H9 (cell line): ENCODE results near the gene TTC39C. TPM values are rescaled to one million over a fixed set of nuclear protein-coding genes. Genes with fewer than 3 reads are reported as not detected.

ENCODE experiments used
- DNase-seq: peaks from one replicate; pipeline ENCODE4 v3.0.0-alpha.2; 2017
- H2AFZ ChIP-seq: one replicate; pipeline ENCODE4 v1.6.1; 2013; ENCODE audit warnings: mild to moderate bottlenecking, low read length, control low read depth, moderate library complexity
- H2AK5ac ChIP-seq: 2 replicates; pipeline ENCODE4 v1.6.1; 2013; ENCODE audit warnings: low read length, control low read depth, mixed read lengths; ENCODE audit not compliant: insufficient read length
- H2BK120ac ChIP-seq: one replicate; pipeline ENCODE4 v1.6.1; 2013; ENCODE audit warnings: low read depth, mild to moderate bottlenecking, low read length, control low read depth, inconsistent platforms; ENCODE audit not compliant: poor library complexity, severe bottlenecking
- H2BK12ac ChIP-seq: 2 replicates; pipeline ENCODE4 v1.6.1; 2013; ENCODE audit warnings: low read length, control low read depth, mixed read lengths, low read depth; ENCODE audit not compliant: insufficient read length
- H2BK15ac ChIP-seq: 2 replicates; pipeline ENCODE4 v1.6.1; 2013; ENCODE audit warnings: low read depth, low read length, control low read depth
- H2BK20ac ChIP-seq: one replicate; pipeline ENCODE4 v1.6.1; 2013; ENCODE audit warnings: low read depth, mild to moderate bottlenecking, low read length, control low read depth, inconsistent platforms; ENCODE audit not compliant: poor library complexity, severe bottlenecking
- H2BK5ac ChIP-seq: 2 replicates; pipeline ENCODE4 v1.6.1; 2013; ENCODE audit warnings: low read length, control low read depth, mixed read lengths; ENCODE audit not compliant: insufficient read length
- H3K14ac ChIP-seq: 2 replicates; pipeline ENCODE4 v1.6.1; 2013; ENCODE audit warnings: low read length, control low read depth; ENCODE audit not compliant: insufficient read depth
- H3K18ac ChIP-seq: 2 replicates; pipeline ENCODE4 v1.6.1; 2013; ENCODE audit warnings: low read depth, mild to moderate bottlenecking, mixed read lengths, low read length, control low read depth; ENCODE audit not compliant: insufficient read length
- H3K23ac ChIP-seq: 2 replicates; pipeline ENCODE4 v1.6.1; 2013; ENCODE audit warnings: low read length, control low read depth, mixed read lengths, low read depth; ENCODE audit not compliant: insufficient read length
- H3K23me2 ChIP-seq: 2 replicates; pipeline ENCODE4 v1.6.1; 2013; ENCODE audit warnings: low read depth, mild to moderate bottlenecking, mixed read lengths, low read length, control low read depth; ENCODE audit not compliant: insufficient read length, poor library complexity, severe bottlenecking
- H3K27ac ChIP-seq: 2 replicates; pipeline ENCODE4 v1.5.1; 2013; ENCODE audit warnings: low read length, control low read depth, mixed read lengths, low read depth; ENCODE audit not compliant: insufficient read length
- H3K27me3 ChIP-seq: 2 replicates; pipeline ENCODE4 v1.6.1; 2013; ENCODE audit warnings: low read length, control low read depth, inconsistent platforms; ENCODE audit not compliant: insufficient read depth
- H3K4ac ChIP-seq: 2 replicates; pipeline ENCODE4 v1.6.1; 2013; ENCODE audit warnings: low read depth, mild to moderate bottlenecking, control low read depth, inconsistent platforms, low read length, moderate library complexity
- H3K4me1 ChIP-seq: 2 replicates; pipeline ENCODE4 v1.6.1; 2013; ENCODE audit warnings: low read length, control low read depth, inconsistent platforms; ENCODE audit not compliant: insufficient read depth
- H3K4me2 ChIP-seq: 2 replicates; pipeline ENCODE4 v1.6.1; 2013; ENCODE audit warnings: low read length, control low read depth, mixed read lengths; ENCODE audit not compliant: insufficient read length, insufficient read depth
- H3K56ac ChIP-seq: 2 replicates; pipeline ENCODE4 v1.6.1; 2013; ENCODE audit warnings: low read depth, mild to moderate bottlenecking, mixed read lengths, low read length, control low read depth; ENCODE audit not compliant: insufficient read length
- H3K79me1 ChIP-seq: 2 replicates; pipeline ENCODE4 v1.6.1; 2013; ENCODE audit warnings: low read depth, mild to moderate bottlenecking, moderate library complexity, low read length, control low read depth, inconsistent platforms; ENCODE audit not compliant: insufficient read depth, poor library complexity, severe bottlenecking
- H3K79me2 ChIP-seq: 2 replicates; pipeline ENCODE4 v1.6.1; 2013; ENCODE audit warnings: low read length, control low read depth, inconsistent platforms; ENCODE audit not compliant: insufficient read depth
- H3K9ac ChIP-seq: 2 replicates; pipeline ENCODE4 v1.6.1; 2013; ENCODE audit warnings: low read length, control low read depth, mixed read lengths; ENCODE audit not compliant: insufficient read length; ENCODE audit errors: extremely low read depth
- H3K9me3 ChIP-seq: one replicate; pipeline ENCODE4 v1.6.1; 2013; ENCODE audit warnings: low read depth, low read length, inconsistent platforms; ENCODE audit not compliant: control insufficient read depth
- H3T11ph ChIP-seq: one replicate; pipeline ENCODE4 v1.6.1; 2013; ENCODE audit warnings: mild to moderate bottlenecking, low read length, control low read depth, inconsistent platforms
- H4K20me1 ChIP-seq: one replicate; pipeline ENCODE4 v1.6.1; 2013; ENCODE audit not compliant: control insufficient read depth, insufficient read length, insufficient read depth
- H4K5ac ChIP-seq: 2 replicates; pipeline ENCODE4 v1.6.1; 2013; ENCODE audit warnings: low read depth, mild to moderate bottlenecking, mixed read lengths, low read length, control low read depth; ENCODE audit not compliant: insufficient read length
- H4K8ac ChIP-seq: replicated peaks from 2 replicates; pipeline ENCODE4 v1.6.1; 2013; ENCODE audit warnings: low read length, control low read depth, mixed read lengths, low read depth; ENCODE audit not compliant: insufficient read length
- H4K91ac ChIP-seq: 2 replicates; pipeline ENCODE4 v1.6.1; 2013; ENCODE audit warnings: low read depth, mild to moderate bottlenecking, moderate library complexity, mixed read lengths, low read length, control low read depth; ENCODE audit not compliant: insufficient read length
- H3K27ac Mint-ChIP-seq, 3 experiments: 2 replicates in 2 of 3; 3 replicates in 1 of 3; pipeline ENCODE4 v1.8.0; 2020 to 2021; ENCODE audit warnings: mixed read lengths in 3 of 3, mild to moderate bottlenecking in 1 of 3, moderate library complexity in 1 of 3
- H3K27me3 Mint-ChIP-seq: 2 replicates; pipeline ENCODE4 v1.8.0; 2021; ENCODE audit warnings: low read depth, mild to moderate bottlenecking, moderate library complexity, mixed read lengths
- H3K36me3 Mint-ChIP-seq, 3 experiments: 2 replicates in 2 of 3; 3 replicates in 1 of 3; pipeline ENCODE4 v1.8.0; 2020 to 2021; ENCODE audit warnings: low read depth in 3 of 3, mixed read lengths in 3 of 3; ENCODE audit not compliant: insufficient read depth in 1 of 3
- H3K4me1 Mint-ChIP-seq, 2 experiments: 2 replicates each; pipeline ENCODE4 v1.8.0; 2020; ENCODE audit warnings: mixed read lengths in 2 of 2
- H3K4me3 Mint-ChIP-seq, 2 experiments: 2 replicates in 1 of 2; 3 replicates in 1 of 2; pipeline ENCODE4 v1.8.0; 2020 to 2021; ENCODE audit warnings: mild to moderate bottlenecking in 2 of 2, mixed read lengths in 2 of 2, moderate library complexity in 1 of 2
- H3K9me3 Mint-ChIP-seq, 2 experiments: 2 replicates in 1 of 2; 3 replicates in 1 of 2; pipeline ENCODE4 v1.8.0; 2020; ENCODE audit warnings: mild to moderate bottlenecking in 2 of 2, mixed read lengths in 2 of 2, moderate library complexity in 1 of 2
- CTCF ChIP-seq: fragments of 200-600 bp; sonication (generic); conservative IDR thresholded peaks from 3 replicates; pipeline ENCODE4 v1.8.0; 2021; ENCODE audit warnings: antibody characterized with exemption, mild to moderate bottlenecking
- WGBS: extraction: QIAGEN DNeasy Blood & Tissue Kit; methylation state at CpG from one replicate; pipeline ENCODE4 v1.1.7; 2013; ENCODE audit warnings: missing lambda C conversion rate, low lambda C conversion rate, mixed read lengths; ENCODE audit not compliant: insufficient read length; ENCODE audit errors: extremely low coverage; 5-methylcytosine and 5-hydroxymethylcytosine counted together
- total RNA-seq: library from RNA; stranded (reverse); gene quantifications from 2 replicates; pipeline ENCODE4 v1.2.1, GENCODE V29; 2021

Gene TTC39C
- total RNA-seq, 1 experiment from 2014 or later, result 18.0 TPM

- H3K4me3 Mint-ChIP-seq, result no peak overlapping the region
- Histone ChIP-seq H3K79me1 (no peaks in the 10 kb centered on the region), H3K9ac (no peak overlapping the region), H2AFZ (no peak overlapping the region), H3K9me3 (no peaks in the 10 kb centered on the region), H4K91ac (no peak overlapping the region), H3K27me3 (no peaks in the 10 kb centered on the region), H3K4me2 (no peak overlapping the region), H3K4ac (no peak overlapping the region), H3K4me1 (no peaks in the 10 kb centered on the region; the same call in 1 of the 2 replicates), H3K27ac (no peak overlapping the region), H3K23ac (no peak overlapping the region), H2BK5ac (no peak overlapping the region), H3T11ph (no peak overlapping the region), H2BK15ac (no peak overlapping the region), H3K23me2 (no peaks in the 10 kb centered on the region), H2BK12ac (no peak overlapping the region), H4K8ac (no peak overlapping the region), H2BK120ac (no peak overlapping the region), H3K18ac (no peak overlapping the region), H4K5ac (no peak overlapping the region), H4K20me1 (peaks cover 2% of the 10 kb centered on the region), H3K14ac (no peak overlapping the region), H2AK5ac (no peak overlapping the region), H2BK20ac (no peak overlapping the region), H3K56ac (no peak overlapping the region), H3K79me2 (peaks cover 2% of the 10 kb centered on the region; the same call in 1 of the 2 replicates)
- no peak for TF ChIP-seq CTCF
- no CpG with 5 or more reads among the region's 2 CpGs for WGBS
- peaks cover 0 to 8% (median 0%) of the 10 kb centered on the region in 3 experiments; a peak in 3 of 7 replicates for H3K36me3 Mint-ChIP-seq
- no peaks in the 10 kb centered on the region for H3K27me3 Mint-ChIP-seq
- H3K4me1 Mint-ChIP-seq, result 0 out of 4 replicates have a peak, but pooled peaks cover 0 to 3% of the 10 kb centered on the region in 2 experiments
- H3K27ac Mint-ChIP-seq, result no peak overlapping the region
- H3K9me3 Mint-ChIP-seq, result no peaks in the 10 kb centered on the region
- no peak for DNase-seq
Measured at GRCh38 chr18:24065906-24066305, 51.4 kb downstream of the TTC39C start.
